Panc1 (cell line): Measurements from ENCODE around the gene TRIM44. TPM values are rescaled to one million over a fixed set of nuclear protein-coding genes. Genes with fewer than 3 reads are reported as not detected.

ENCODE experiments used
- ATAC-seq: fragments of 200-7000 bp; cut with Tn5 transposase; 2 replicates; pipeline ENCODE4 v1.9.1; 2020; ENCODE audit warnings: mild to moderate bottlenecking, moderate library complexity
- BruUV-seq: library from RNA; stranded (reverse); fragments of 400-500 nt; replicated peaks from 2 replicates; lab custom pipeline; 2021; lab: Mats Ljungman, UMichigan
- CTCF ChIA-PET: fragments of 300-600 bp; sonication (Branson Sonifier 250); formaldehyde crosslinking; loops from one replicate; lab custom pipeline; 2022; ENCODE audit warnings: antibody characterized with exemption; lab: Charles Lee
- POLR2A ChIA-PET: fragments of 300-600 bp; sonication (Branson Sonifier 250); formaldehyde crosslinking; loops from one replicate; lab custom pipeline; 2022; ENCODE audit warnings: antibody characterized with exemption; lab: Charles Lee
- DNase-seq: peaks from one replicate; pipeline ENCODE4 v3.0.0-alpha.2; 2010; ENCODE audit warnings: low read depth, low spot score
- H3K27ac ChIP-seq: 2 replicates; pipeline ENCODE4 v1.5.1; 2011; ENCODE audit warnings: mild to moderate bottlenecking, low read length, inconsistent platforms
- H3K27me3 ChIP-seq: fragments of 200-500 bp; sonication (Bioruptor generic); 2 replicates; pipeline ENCODE4 v1.6.0; 2014; ENCODE audit warnings: low read length, inconsistent platforms; ENCODE audit not compliant: control insufficient read depth, insufficient read depth
- H3K36me3 ChIP-seq: fragments of 200-500 bp; sonication (Bioruptor generic); 2 replicates; pipeline ENCODE4 v1.5.1; 2014; ENCODE audit warnings: inconsistent platforms, mild to moderate bottlenecking, low read length, moderate library complexity; ENCODE audit not compliant: control insufficient read depth, insufficient read depth
- H3K4me1 ChIP-seq: 2 replicates; pipeline ENCODE4 v1.5.1; 2011; ENCODE audit warnings: inconsistent platforms, mild to moderate bottlenecking, low read length, moderate library complexity; ENCODE audit not compliant: control insufficient read depth, insufficient read depth
- H3K4me3 ChIP-seq, 2 experiments: 2 replicates each; pipeline ENCODE4 v1.5.1; 2011 to 2012; ENCODE audit warnings: low read depth in 2 of 2, low read length in 2 of 2, mild to moderate bottlenecking in 2 of 2, inconsistent platforms in 1 of 2, moderate library complexity in 1 of 2
- H3K9me3 ChIP-seq: fragments of 200-500 bp; sonication (Bioruptor generic); 2 replicates; pipeline ENCODE4 v1.5.1; 2014; ENCODE audit warnings: low read depth, mild to moderate bottlenecking, inconsistent platforms, low read length, moderate library complexity; ENCODE audit not compliant: control insufficient read depth, insufficient read depth
- POLR2AphosphoS5 ChIP-seq: IDR thresholded peaks from 2 replicates; pipeline ENCODE4 v1.6.1; 2012; ENCODE audit warnings: mild to moderate bottlenecking, low read depth, low read length, moderate library complexity
- REST ChIP-seq, 2 experiments: IDR thresholded peaks; 2 replicates each; pipeline ENCODE4 v1.6.1; 2011 to 2012; ENCODE audit warnings: low read depth in 2 of 2, control low read depth in 1 of 2, low read length in 1 of 2, mild to moderate bottlenecking in 1 of 2, moderate library complexity in 1 of 2; ENCODE audit not compliant: insufficient read depth in 1 of 2
- SIN3A ChIP-seq: IDR thresholded peaks from 2 replicates; pipeline ENCODE4 v1.6.1; 2012; ENCODE audit warnings: low read depth, mild to moderate bottlenecking, low read length, moderate library complexity, borderline replicate concordance; ENCODE audit not compliant: insufficient read depth
- TCF7L2 ChIP-seq: IDR thresholded peaks from 2 replicates; pipeline ENCODE4 v1.6.1; 2011; ENCODE audit warnings: mild to moderate bottlenecking, low read depth, low read length, inconsistent platforms
- in situ Hi-C: cut with HindIII; loops from 2 replicates; pipeline ENCODE4 v1.10.0; 2016; ENCODE audit warnings: low sequenced_read_pairs, low pct_unique_long_range_greater_than_20kb
- intact Hi-C: fragments of 100-400 bp; cut with micrococcal nuclease; formaldehyde crosslinking; loops from one replicate; pipeline ENCODE4 v1.10.0; 2022; ENCODE audit not compliant: unreplicated experiment
- total RNA-seq: library from RNA; stranded (reverse); gene quantifications from one replicate; pipeline ENCODE4 v1.2.1, GENCODE V29; 2021; ENCODE audit not compliant: unreplicated experiment
- TF ChIP-seq, protein P1 (sequence below): fragments of 450-650 bp; IDR thresholded peaks from 2 replicates; pipeline ENCODE4 v1.5.1; 2017; ENCODE audit warnings: mild to moderate bottlenecking

Gene TRIM44
- total RNA-seq, 1 experiment from 2014 or later, result 80.3 TPM

- Histone ChIP-seq H3K36me3 (no peaks in the 10 kb centered on the region), H3K4me3 (no peak overlapping the region), H3K27me3 (no peaks in the 10 kb centered on the region), H3K4me1 (peaks cover 37% of the 10 kb centered on the region), H3K27ac (no peak overlapping the region), H3K9me3 (no peaks in the 10 kb centered on the region)
- DNase-seq (no peak), ATAC-seq (no peak)
- intact Hi-C loops (no loop called here), in situ Hi-C loops (no loop called here)
- POLR2A ChIA-PET, result no interaction called here
- CTCF ChIA-PET, result no interaction called here
- TF ChIP-seq POLR2AphosphoS5 (no peak), TCF7L2 (no peak), SIN3A (no peak), REST (IDR thresholded peaks at IDR 0.05; ENCODE audit: insufficient read depth in 1 of 2, low read depth in 2 of 2, low read length in 1 of 2) (no peak)
- TF ChIP-seq, protein P1, sequence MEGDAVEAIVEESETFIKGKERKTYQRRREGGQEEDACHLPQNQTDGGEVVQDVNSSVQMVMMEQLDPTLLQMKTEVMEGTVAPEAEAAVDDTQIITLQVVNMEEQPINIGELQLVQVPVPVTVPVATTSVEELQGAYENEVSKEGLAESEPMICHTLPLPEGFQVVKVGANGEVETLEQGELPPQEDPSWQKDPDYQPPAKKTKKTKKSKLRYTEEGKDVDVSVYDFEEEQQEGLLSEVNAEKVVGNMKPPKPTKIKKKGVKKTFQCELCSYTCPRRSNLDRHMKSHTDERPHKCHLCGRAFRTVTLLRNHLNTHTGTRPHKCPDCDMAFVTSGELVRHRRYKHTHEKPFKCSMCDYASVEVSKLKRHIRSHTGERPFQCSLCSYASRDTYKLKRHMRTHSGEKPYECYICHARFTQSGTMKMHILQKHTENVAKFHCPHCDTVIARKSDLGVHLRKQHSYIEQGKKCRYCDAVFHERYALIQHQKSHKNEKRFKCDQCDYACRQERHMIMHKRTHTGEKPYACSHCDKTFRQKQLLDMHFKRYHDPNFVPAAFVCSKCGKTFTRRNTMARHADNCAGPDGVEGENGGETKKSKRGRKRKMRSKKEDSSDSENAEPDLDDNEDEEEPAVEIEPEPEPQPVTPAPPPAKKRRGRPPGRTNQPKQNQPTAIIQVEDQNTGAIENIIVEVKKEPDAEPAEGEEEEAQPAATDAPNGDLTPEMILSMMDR, result no peak
- no TSS peak for BruUV-seq
Measured at GRCh38 chr11:35624781-35625180, 37.8 kb upstream of the TRIM44 start.

DNA sequence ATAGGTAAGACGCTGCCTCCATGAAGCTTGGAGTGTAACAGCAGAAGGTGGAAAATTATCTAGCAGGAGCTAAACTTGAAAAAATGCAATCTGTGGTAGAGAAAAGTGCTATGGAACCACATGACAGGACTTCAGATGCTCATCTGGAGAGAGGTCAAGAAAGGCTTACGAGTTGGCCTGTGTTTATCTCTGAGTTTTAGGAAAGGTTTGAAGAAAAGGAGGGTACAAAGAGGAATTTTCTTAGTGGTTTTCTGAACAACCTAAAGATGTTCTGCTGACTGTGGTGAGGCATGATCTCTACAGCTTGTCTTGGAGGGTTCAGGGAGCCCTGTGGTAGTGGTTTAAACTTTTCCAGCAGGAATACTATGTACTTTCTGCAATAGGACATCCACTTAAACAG, 36.1 kb upstream of the TRIM44 start:
- CTCF ChIA-PET, result no interaction called here
- no peak for DNase-seq

More for the DNA sequence above, 36.1 kb upstream of the TRIM44 start:
- POLR2A ChIA-PET, result no interaction called here
- peaks cover 26% of the 10 kb centered on the region for H3K4me1 ChIP-seq
- no TSS peak for BruUV-seq
- H3K27me3 ChIP-seq, result no peaks in the 10 kb centered on the region
- no peak overlapping the region for H3K27ac ChIP-seq
- no peaks in the 10 kb centered on the region for H3K9me3 ChIP-seq
- no peak overlapping the region for H3K4me3 ChIP-seq
- in situ Hi-C loops, result no loop called here
- intact Hi-C loops, result no loop called here
- no peaks in the 10 kb centered on the region for H3K36me3 ChIP-seq
- TF ChIP-seq SIN3A (no peak), REST (IDR thresholded peaks at IDR 0.05; ENCODE audit: insufficient read depth in 1 of 2, low read depth in 2 of 2, low read length in 1 of 2) (no peak), TCF7L2 (no peak), POLR2AphosphoS5 (no peak)
- TF ChIP-seq, protein P1, result no peak
- ATAC-seq, result no peak
